ENCODE data around the gene TOR3A. TPM values are rescaled to one million over a fixed set of nuclear protein-coding genes. Genes with fewer than 3 reads are reported as not detected.

TOR3A gene
- total and polyA plus RNA-seq, 4 donors: 14.4 to 44.8 (median 32.0) TPM

DNA sequence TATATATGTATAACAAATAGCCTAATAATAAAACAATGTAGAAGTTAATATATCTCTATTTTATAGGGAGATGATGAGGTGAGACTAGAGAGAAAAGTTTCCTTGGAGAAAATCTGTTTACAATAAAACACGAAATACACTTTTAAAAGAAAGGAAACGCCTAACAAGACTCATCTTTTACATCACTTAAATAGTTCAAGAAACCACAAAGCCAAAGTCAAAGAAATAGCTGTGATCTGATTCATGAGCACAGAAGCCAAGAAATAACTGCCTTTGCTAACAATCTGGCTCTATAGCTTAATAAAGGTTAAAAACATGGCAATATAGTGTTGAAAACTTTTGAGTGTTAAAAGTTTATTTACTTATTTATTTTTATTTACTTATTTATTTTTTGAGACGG is 61.5 kb downstream of the TOR3A start:
- DNase-seq: peak in 2 of 3 donors; percentile 38 to 57
- peaks cover 0 to 4% (median 0%) of the 10 kb centered on the region in 4 donors for H3K36me3 ChIP-seq (ENCODE audit: control insufficient read depth in 4 of 4, insufficient read depth in 4 of 4, low read length in 4 of 4)
- no peak overlapping the region for H3K27ac ChIP-seq (ENCODE audit: low read depth in 1 of 2, low read length in 1 of 2)
- no peak overlapping the region for H3K4me3 ChIP-seq
- no peak for ATAC-seq (ENCODE audit: insufficient read depth, low FRiP score)
- H3K9me3 ChIP-seq (ENCODE audit: control insufficient read depth in 4 of 4, insufficient read depth in 3 of 4, low read length in 3 of 4): no peaks in the 10 kb centered on the region
- WGBS, 2 donors: 62 to 81% methylated on average over 3 of the region's 3 CpGs
- TF ChIP-seq CTCF (IDR thresholded peaks at IDR 0.05; ENCODE audit: control extremely low read depth, extremely low read depth): no peak
- H3K27me3 ChIP-seq (ENCODE audit: control insufficient read depth in 3 of 3, insufficient read depth in 3 of 3, low read length in 2 of 3): no peaks in the 10 kb centered on the region
- peaks cover 0 to 7% (median 3%) of the 10 kb centered on the region in 5 donors for H3K4me1 ChIP-seq (ENCODE audit: control insufficient read depth in 5 of 5, insufficient read depth in 5 of 5, low read length in 5 of 5)
- peak overlapping the region in 1 of 2 donors; percentile 4 for H3K9ac ChIP-seq (ENCODE audit: insufficient read depth in 1 of 2, low read length in 2 of 2)

DNA sequence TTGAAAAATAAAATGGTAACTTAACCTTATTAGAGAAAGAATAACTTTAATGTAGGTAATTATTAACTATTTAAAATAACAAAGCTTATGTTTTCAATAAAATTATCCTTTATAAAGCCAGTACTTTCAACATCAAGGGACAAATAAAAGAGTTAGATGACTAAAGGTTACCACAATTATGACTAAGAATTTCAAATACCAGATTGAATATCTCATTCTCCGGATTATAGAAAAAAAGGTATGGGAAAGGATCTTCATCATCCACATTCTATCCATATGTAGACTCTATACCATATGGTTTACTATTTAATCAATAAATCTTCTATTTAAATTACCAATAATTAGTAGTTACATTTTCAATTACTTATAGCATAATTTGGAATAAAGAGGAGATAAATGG is 62.8 kb downstream of the TOR3A start:
- WGBS, 2 donors: 90 to 100% methylated on average over 1 of the region's 1 CpG
- no peak overlapping the region for H3K4me3 ChIP-seq
- DNase-seq (no peak), ATAC-seq (ENCODE audit: insufficient read depth, low FRiP score) (no peak)
- H3K9ac ChIP-seq (ENCODE audit: insufficient read depth in 1 of 2, low read length in 2 of 2): no peak overlapping the region
- H3K9me3 ChIP-seq (ENCODE audit: control insufficient read depth in 4 of 4, insufficient read depth in 3 of 4, low read length in 3 of 4): no peaks in the 10 kb centered on the region
- no peak overlapping the region for H3K27ac ChIP-seq (ENCODE audit: low read depth in 1 of 2, low read length in 1 of 2)
- no peak for TF ChIP-seq CTCF (IDR thresholded peaks at IDR 0.05; ENCODE audit: control extremely low read depth, extremely low read depth)
- H3K27me3 ChIP-seq (ENCODE audit: control insufficient read depth in 3 of 3, insufficient read depth in 3 of 3, low read length in 2 of 3): no peaks in the 10 kb centered on the region
- H3K36me3 ChIP-seq (ENCODE audit: control insufficient read depth in 4 of 4, insufficient read depth in 4 of 4, low read length in 4 of 4): peaks cover 0 to 5% (median 0%) of the 10 kb centered on the region in 4 donors
- peaks cover 0 to 7% (median 3%) of the 10 kb centered on the region in 5 donors for H3K4me1 ChIP-seq (ENCODE audit: control insufficient read depth in 5 of 5, insufficient read depth in 5 of 5, low read length in 5 of 5)

DNA sequence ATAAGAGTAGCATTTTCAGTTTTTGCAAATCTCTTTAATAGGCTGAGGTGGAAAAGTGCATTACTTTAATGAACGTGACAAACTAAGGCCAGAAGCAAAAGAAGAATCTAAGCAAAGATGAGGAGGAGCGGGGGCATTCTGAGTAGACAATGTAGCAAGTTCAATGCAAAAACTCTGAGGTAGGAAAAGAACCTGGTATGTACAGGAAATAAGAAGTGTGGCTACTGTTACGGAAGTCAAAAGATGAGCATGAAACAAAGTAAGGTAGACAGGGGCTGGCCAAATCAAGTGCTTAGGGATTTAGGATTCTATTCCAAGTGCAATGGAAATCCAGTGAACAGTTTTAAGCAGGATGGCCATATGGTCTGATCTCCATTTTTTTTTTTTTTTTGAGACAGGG is 63.7 kb downstream of the TOR3A start:
- Histone ChIP-seq H3K36me3 (ENCODE audit: control insufficient read depth in 4 of 4, insufficient read depth in 4 of 4, low read length in 4 of 4) (peaks cover 0 to 5% (median 0%) of the 10 kb centered on the region in 4 donors), H3K9ac (ENCODE audit: insufficient read depth in 1 of 2, low read length in 2 of 2) (no peak overlapping the region), H3K9me3 (ENCODE audit: control insufficient read depth in 4 of 4, insufficient read depth in 3 of 4, low read length in 3 of 4) (no peaks in the 10 kb centered on the region), H3K27ac (ENCODE audit: low read depth in 1 of 2, low read length in 1 of 2) (no peak overlapping the region), H3K4me1 (ENCODE audit: control insufficient read depth in 5 of 5, insufficient read depth in 5 of 5, low read length in 5 of 5) (peaks cover 0 to 7% (median 3%) of the 10 kb centered on the region in 5 donors), H3K4me3 (no peak overlapping the region), H3K27me3 (ENCODE audit: control insufficient read depth in 3 of 3, insufficient read depth in 3 of 3, low read length in 2 of 3) (no peaks in the 10 kb centered on the region)
- WGBS, 2 donors: 98 to 99% methylated on average over 3 of the region's 3 CpGs
- TF ChIP-seq CTCF (IDR thresholded peaks at IDR 0.05; ENCODE audit: control extremely low read depth, extremely low read depth): no peak
- ATAC-seq (ENCODE audit: insufficient read depth, low FRiP score): no peak
- DNase-seq: no peak

Small RNAs within 50 kb of the gene (small RNA-seq; reads per million reads assigned to genes)
- gene AL512326.3 (ENCODE audit: low replicate concordance): not detected

Other genes with a start within 250 kb of the TOR3A start
- gene ANGPTL1, start 211.0 kb upstream of the TOR3A start, total RNA-seq: 10 to 100 TPM; 18.4 to 24.3 TPM
- gene ANGPTL1, start 211.0 kb upstream of the TOR3A start, polyA plus RNA-seq: 1 to 10 TPM; 2.6 to 9.7 TPM
- 10 to 100 TPM; 24.3 to 35.8 TPM for gene FAM20B, start 56.2 kb upstream of the TOR3A start, total RNA-seq
- gene FAM20B, start 56.2 kb upstream of the TOR3A start, polyA plus RNA-seq: 10 to 100 TPM in 1 of 2 donors, 1 to 10 TPM in 1; 7.9 to 13.7 TPM
- 10 to 100 TPM; 22.6 to 27.8 TPM for gene ABL2, start 147.6 kb downstream of the TOR3A start, total RNA-seq
- gene ABL2, start 147.6 kb downstream of the TOR3A start, polyA plus RNA-seq: 10 to 100 TPM in 1 of 2 donors, 1 to 10 TPM in 1; 3.3 to 10.1 TPM
- gene SOAT1, start 211.7 kb downstream of the TOR3A start, total RNA-seq: 10 to 100 TPM; 41.6 to 76.0 TPM
- gene SOAT1, start 211.7 kb downstream of the TOR3A start, polyA plus RNA-seq: 10 to 100 TPM; 10.5 to 26.0 TPM

Measured in lung (tissue), 13 donors.